Lower leg skin (tissue), 3 donors: ENCODE results near the gene VENTX.

ENCODE experiments used
- POLR2A ChIP-seq, 2 donors: fragments of 450-650 bp; IDR thresholded peaks; one replicate each; pipeline ENCODE4 v1.6.1; 2016 to 2017; ENCODE audit warnings: antibody characterized with exemption in 2 of 2, mild to moderate bottlenecking in 1 of 2, moderate library complexity in 1 of 2
- TF ChIP-seq, protein P1 (sequence below), 3 donors: fragments of 450-650 bp; IDR thresholded peaks; one replicate each; pipeline ENCODE4 v1.5.1; 2016; ENCODE audit warnings: antibody characterized with exemption in 3 of 3, mild to moderate bottlenecking in 3 of 3, moderate library complexity in 2 of 3

DNA sequence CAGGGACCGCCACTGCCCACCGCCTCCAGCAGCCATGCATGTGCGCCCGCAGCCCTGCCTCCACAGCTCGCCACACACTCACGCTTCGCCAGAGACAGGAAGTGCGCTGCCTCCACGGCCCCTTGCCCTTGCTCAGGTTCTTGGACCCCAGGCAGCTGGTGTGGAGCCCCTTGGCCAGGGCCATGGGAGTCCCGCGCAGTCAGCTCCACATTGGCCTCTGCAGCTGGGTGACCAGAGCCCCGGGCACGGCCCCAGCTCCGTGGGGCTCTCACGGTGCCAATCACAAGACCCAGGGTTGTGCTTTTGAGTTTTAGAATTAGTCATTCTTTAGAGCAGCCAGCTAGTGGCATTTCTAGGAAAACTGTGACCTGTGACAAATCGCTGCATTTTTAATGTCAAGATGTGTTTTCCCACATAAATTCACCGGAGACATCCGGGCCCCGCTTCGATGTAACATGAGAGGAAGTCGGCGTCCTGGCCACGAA, 11.9 kb upstream of the VENTX start:
- TF ChIP-seq, protein P1, sequence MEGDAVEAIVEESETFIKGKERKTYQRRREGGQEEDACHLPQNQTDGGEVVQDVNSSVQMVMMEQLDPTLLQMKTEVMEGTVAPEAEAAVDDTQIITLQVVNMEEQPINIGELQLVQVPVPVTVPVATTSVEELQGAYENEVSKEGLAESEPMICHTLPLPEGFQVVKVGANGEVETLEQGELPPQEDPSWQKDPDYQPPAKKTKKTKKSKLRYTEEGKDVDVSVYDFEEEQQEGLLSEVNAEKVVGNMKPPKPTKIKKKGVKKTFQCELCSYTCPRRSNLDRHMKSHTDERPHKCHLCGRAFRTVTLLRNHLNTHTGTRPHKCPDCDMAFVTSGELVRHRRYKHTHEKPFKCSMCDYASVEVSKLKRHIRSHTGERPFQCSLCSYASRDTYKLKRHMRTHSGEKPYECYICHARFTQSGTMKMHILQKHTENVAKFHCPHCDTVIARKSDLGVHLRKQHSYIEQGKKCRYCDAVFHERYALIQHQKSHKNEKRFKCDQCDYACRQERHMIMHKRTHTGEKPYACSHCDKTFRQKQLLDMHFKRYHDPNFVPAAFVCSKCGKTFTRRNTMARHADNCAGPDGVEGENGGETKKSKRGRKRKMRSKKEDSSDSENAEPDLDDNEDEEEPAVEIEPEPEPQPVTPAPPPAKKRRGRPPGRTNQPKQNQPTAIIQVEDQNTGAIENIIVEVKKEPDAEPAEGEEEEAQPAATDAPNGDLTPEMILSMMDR (IDR thresholded peaks at IDR 0.05), result no peak
- no peak for TF ChIP-seq POLR2A (IDR thresholded peaks at IDR 0.05)
